Measurements from ENCODE around the gene SEMA6A.
A peak's percentile ranks its signal among the peaks of the same experiment; 100 is the strongest.

SEMA6A gene

DNA sequence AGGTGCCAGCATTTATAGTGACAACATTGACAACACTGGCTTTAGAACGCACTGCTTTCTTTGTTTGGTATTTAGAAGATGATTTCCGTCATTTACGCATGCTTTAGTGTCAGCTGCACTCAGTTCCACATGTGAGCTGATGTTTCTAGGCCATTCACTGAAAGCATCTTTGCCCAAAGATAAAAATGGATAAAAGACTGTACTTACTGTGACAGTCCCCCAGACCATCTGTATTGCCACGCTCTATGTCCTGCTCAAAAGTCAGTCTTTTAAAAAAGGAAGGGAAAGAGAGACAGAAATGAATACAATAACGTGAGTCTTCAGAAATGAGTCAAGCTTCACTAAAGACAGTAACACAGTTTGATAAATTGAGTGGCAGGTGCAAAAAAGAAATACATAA, 99.3 kb downstream of the SEMA6A start:
- no peak overlapping the region for H3K27ac ChIP-seq (ENCODE audit: low read depth, low read length, poor library complexity, severe bottlenecking)
- no peak overlapping the region for H2AFZ ChIP-seq (ENCODE audit: low read length)
- H3K9me2 ChIP-seq (ENCODE audit: low read depth, low read length): no peaks in the 10 kb centered on the region
- TF ChIP-seq EZH2 (IDR thresholded peaks at IDR 0.05; ENCODE audit: borderline replicate concordance, low read length) (no peak), CTCF (IDR thresholded peaks at IDR 0.05; ENCODE audit: low read length) (no peak)
- no peaks in the 10 kb centered on the region for H3K4me1 ChIP-seq (ENCODE audit: insufficient read depth, low read length, severe bottlenecking)
- peaks cover 6% of the 10 kb centered on the region; the same call in 1 of the 2 replicates for H3K9me3 ChIP-seq (ENCODE audit: low read length)
- no peak overlapping the region for H3K9ac ChIP-seq (ENCODE audit: low read length)
- H3F3A ChIP-seq (ENCODE audit: insufficient read depth, low read length): no peaks in the 10 kb centered on the region
- H3K4me2 ChIP-seq (ENCODE audit: low read length): no peak overlapping the region
- no peaks in the 10 kb centered on the region for H4K20me1 ChIP-seq (ENCODE audit: insufficient read depth, low read length)
- no peak overlapping the region for H3K4me3 ChIP-seq (ENCODE audit: low read depth, low read length, poor library complexity, severe bottlenecking)
- no peaks in the 10 kb centered on the region for H3K27me3 ChIP-seq (ENCODE audit: insufficient read depth, low read length)
- no peaks in the 10 kb centered on the region; the same call in 1 of the 2 replicates for H3K36me3 ChIP-seq (ENCODE audit: insufficient read depth, low read length)
- H3K79me2 ChIP-seq (ENCODE audit: insufficient read depth, low read length): no peaks in the 10 kb centered on the region

DNA sequence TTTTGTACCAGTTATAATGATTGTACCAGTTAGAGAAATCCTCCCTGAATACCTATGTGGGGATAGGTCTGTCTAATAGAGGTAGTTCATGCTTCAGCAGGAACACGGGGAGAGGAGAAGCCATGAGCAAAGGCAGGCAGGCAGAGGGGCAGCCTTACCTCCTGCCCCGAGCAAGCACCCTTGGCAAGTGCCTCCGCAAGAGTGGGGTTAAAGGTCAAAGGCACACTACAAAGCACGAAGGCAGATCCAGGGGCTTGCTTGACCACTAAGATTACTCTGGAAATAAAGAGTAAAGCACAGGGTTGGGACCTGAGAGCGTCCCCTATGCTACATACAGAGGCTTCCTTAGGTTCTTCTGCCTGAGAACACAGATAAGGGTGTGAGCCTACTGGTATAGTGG, 100.9 kb downstream of the SEMA6A start:
- H3K4me1 ChIP-seq (ENCODE audit: insufficient read depth, low read length, severe bottlenecking): no peaks in the 10 kb centered on the region
- no peaks in the 10 kb centered on the region for H3K9me2 ChIP-seq (ENCODE audit: low read depth, low read length)
- H2AFZ ChIP-seq (ENCODE audit: low read length): no peak overlapping the region
- TF ChIP-seq CTCF (IDR thresholded peaks at IDR 0.05; ENCODE audit: low read length): no peak
- no peak for TF ChIP-seq EZH2 (IDR thresholded peaks at IDR 0.05; ENCODE audit: borderline replicate concordance, low read length)
- H3K36me3 ChIP-seq (ENCODE audit: insufficient read depth, low read length): no peaks in the 10 kb centered on the region; the same call in 1 of the 2 replicates
- H3F3A ChIP-seq (ENCODE audit: insufficient read depth, low read length): no peaks in the 10 kb centered on the region
- H3K27ac ChIP-seq (ENCODE audit: low read depth, low read length, poor library complexity, severe bottlenecking): no peak overlapping the region
- H3K9me3 ChIP-seq (ENCODE audit: low read length): peaks cover 6% of the 10 kb centered on the region; the same call in 1 of the 2 replicates
- H3K4me2 ChIP-seq (ENCODE audit: low read length): no peak overlapping the region
- no peaks in the 10 kb centered on the region for H3K79me2 ChIP-seq (ENCODE audit: insufficient read depth, low read length)
- H3K4me3 ChIP-seq (ENCODE audit: low read depth, low read length, poor library complexity, severe bottlenecking): no peak overlapping the region
- H4K20me1 ChIP-seq (ENCODE audit: insufficient read depth, low read length): no peaks in the 10 kb centered on the region
- no peak overlapping the region for H3K9ac ChIP-seq (ENCODE audit: low read length)
- H3K27me3 ChIP-seq (ENCODE audit: insufficient read depth, low read length): no peaks in the 10 kb centered on the region

- no peaks in the 10 kb centered on the region for H4K20me1 ChIP-seq (ENCODE audit: insufficient read depth, low read length)
- H3K9ac ChIP-seq (ENCODE audit: low read length): no peak overlapping the region
- H3K27me3 ChIP-seq (ENCODE audit: insufficient read depth, low read length): no peaks in the 10 kb centered on the region
- no peaks in the 10 kb centered on the region for H3K79me2 ChIP-seq (ENCODE audit: insufficient read depth, low read length)
- no peaks in the 10 kb centered on the region for H3K9me2 ChIP-seq (ENCODE audit: low read depth, low read length)
- H3F3A ChIP-seq (ENCODE audit: insufficient read depth, low read length): no peaks in the 10 kb centered on the region
- no peaks in the 10 kb centered on the region for H3K4me1 ChIP-seq (ENCODE audit: insufficient read depth, low read length, severe bottlenecking)
- no peak overlapping the region for H3K4me2 ChIP-seq (ENCODE audit: low read length)
- H3K36me3 ChIP-seq (ENCODE audit: insufficient read depth, low read length): no peaks in the 10 kb centered on the region
- peak; percentile 12; the same call in 1 of the 2 replicates for TF ChIP-seq CTCF (IDR thresholded peaks at IDR 0.05; ENCODE audit: low read length)
- TF ChIP-seq EZH2 (IDR thresholded peaks at IDR 0.05; ENCODE audit: borderline replicate concordance, low read length): no peak
- H3K9me3 ChIP-seq (ENCODE audit: low read length): peaks cover 6% of the 10 kb centered on the region; the same call in 1 of the 2 replicates
- H3K27ac ChIP-seq (ENCODE audit: low read depth, low read length, poor library complexity, severe bottlenecking): no peak overlapping the region
- H2AFZ ChIP-seq (ENCODE audit: low read length): no peak overlapping the region
- no peak overlapping the region for H3K4me3 ChIP-seq (ENCODE audit: low read depth, low read length, poor library complexity, severe bottlenecking)
Measured at GRCh38 chr5:116472274-116472673, 102.3 kb downstream of the SEMA6A start.
